K562 (cell line): ENCODE data around the gene CLIP1. TPM values are rescaled to one million over a fixed set of nuclear protein-coding genes. Genes with fewer than 3 reads are reported as not detected.
"Not testable (repeated sequence)": the region's sequence is repeated elsewhere in the genome, so short reads cannot be mapped to it uniquely, and the experiment has no call there.

Experiments used
- ATAC-seq: fragments of 200-7000 bp; cut with Tn5 transposase; 3 replicates; pipeline ENCODE4 v1.9.1; 2020; ENCODE audit warnings: moderate library complexity
- BruUV-seq: library from RNA; stranded (reverse); fragments of 400-500 nt; replicated peaks from 2 replicates; lab custom pipeline; 2021; lab: Mats Ljungman, UMichigan
- CTCF ChIA-PET: fragments of 300-600 bp; formaldehyde crosslinking; extraction: SDS; loops from one replicate; lab custom pipeline; 2021; ENCODE audit warnings: low intra/inter-chr PET ratio; lab: Yijun Ruan, JAX
- POLR2A ChIA-PET: fragments of 300-600, 350-650 bp; sonication (Branson Sonifier 250); formaldehyde crosslinking; extraction: SDS; loops from one replicate; lab custom pipeline; 2021; ENCODE audit warnings: antibody characterized with exemption, inconsistent platforms; lab: Yijun Ruan, JAX
- DNase-seq, 4 experiments: peaks; one replicate each; pipeline versions ENCODE4 v3.0.0 to v3.0.0-alpha.2; 2011 to 2018; ENCODE audit warnings: low spot score in 3 of 4, mixed read lengths in 3 of 4; ENCODE audit errors: extremely low read depth in 1 of 4
- FAIRE-seq: peaks from 2 replicates; lab custom pipeline; 2011; peaks lifted over from hg19 to GRCh38; lab: Jason Lieb, UNC
- H2AFZ ChIP-seq: 2 replicates; pipeline ENCODE4 v1.6.0; 2011; ENCODE audit warnings: low read depth, low read length, control low read depth, inconsistent platforms
- H3K27ac ChIP-seq: fragments of 200-600 bp; 3 replicates; pipeline ENCODE4 v1.8.0; 2011; ENCODE audit warnings: low read depth, mild to moderate bottlenecking, control low read depth, inconsistent platforms, low read length, moderate library complexity, mixed read lengths; ENCODE audit errors: extremely low read depth
- H3K27me3 ChIP-seq, 2 experiments: fragments of 300-600 bp in 1 of 2; 2 replicates in 1 of 2; 3 replicates in 1 of 2; pipeline versions ENCODE4 v1.6.0 to v1.8.0; 2011; ENCODE audit warnings: inconsistent platforms in 2 of 2, low read length in 2 of 2, mild to moderate bottlenecking in 1 of 2, mixed read lengths in 1 of 2, moderate library complexity in 1 of 2; ENCODE audit not compliant: control insufficient read depth in 2 of 2, insufficient read depth in 2 of 2
- H3K36me3 ChIP-seq: fragments of 300-600 bp; 3 replicates; pipeline ENCODE4 v1.8.0; 2011; ENCODE audit warnings: mild to moderate bottlenecking, low read length, inconsistent platforms; ENCODE audit not compliant: control insufficient read depth, insufficient read depth
- H3K4me1 ChIP-seq, 2 experiments: fragments of 200-600 bp in 1 of 2; replicated peaks in 1 of 2; 2 replicates in 1 of 2; 3 replicates in 1 of 2; pipeline versions ENCODE4 v1.5.1 to v1.8.0; 2011; ENCODE audit warnings: inconsistent platforms in 2 of 2, low read length in 2 of 2, mild to moderate bottlenecking in 1 of 2, mixed read lengths in 1 of 2, moderate library complexity in 1 of 2; ENCODE audit not compliant: control insufficient read depth in 2 of 2, insufficient read depth in 2 of 2
- H3K4me2 ChIP-seq: 2 replicates; pipeline ENCODE4 v1.6.1; 2011; ENCODE audit warnings: low read length, control low read depth, inconsistent platforms, mixed read lengths; ENCODE audit not compliant: insufficient read depth
- H3K4me3 ChIP-seq: fragments of 200-600 bp; sonication (generic), shearing (Covaris generic); 2 replicates; pipeline ENCODE4 v1.5.1; 2016; ENCODE audit warnings: control low read depth, inconsistent platforms
- H3K79me2 ChIP-seq: fragments of 200-600 bp; 3 replicates; pipeline ENCODE4 v1.8.0; 2011; ENCODE audit warnings: low read length, inconsistent platforms; ENCODE audit not compliant: control insufficient read depth, insufficient read depth
- H3K9ac ChIP-seq, 2 experiments: 2 replicates each; pipeline versions ENCODE4 v1.6.0 to v1.6.1; 2011; ENCODE audit warnings: low read depth in 2 of 2, low read length in 2 of 2, control low read depth in 1 of 2, inconsistent platforms in 1 of 2, mild to moderate bottlenecking in 1 of 2, mixed read lengths in 1 of 2; ENCODE audit not compliant: insufficient read depth in 1 of 2
- H3K9me1 ChIP-seq: one replicate; pipeline ENCODE4 v1.6.0; 2011; ENCODE audit warnings: inconsistent platforms, mild to moderate bottlenecking, low read length, moderate library complexity; ENCODE audit not compliant: control insufficient read depth, insufficient read depth
- H3K9me3 ChIP-seq: replicated peaks from 2 replicates; pipeline ENCODE4 v1.5.1; 2011; ENCODE audit warnings: low read depth, low read length, inconsistent platforms; ENCODE audit not compliant: control insufficient read depth, insufficient read depth
- H4K20me1 ChIP-seq: replicated peaks from 2 replicates; pipeline ENCODE4 v1.6.1; 2011; ENCODE audit warnings: low read length, inconsistent platforms, mixed read lengths; ENCODE audit not compliant: control insufficient read depth, insufficient read depth
- CBFA2T3 ChIP-seq: fragments of 450-650 bp; IDR thresholded peaks from 2 replicates; pipeline ENCODE4 v1.6.1; 2017
- EP400 ChIP-seq: fragments of 450-650 bp; IDR thresholded peaks from 2 replicates; pipeline ENCODE4 v1.6.1; 2017; ENCODE audit warnings: antibody characterized with exemption, mild to moderate bottlenecking, moderate library complexity
- FOXK1 ChIP-seq: sonication (generic); formaldehyde crosslinking; IDR thresholded peaks from 2 replicates; pipeline ENCODE4 v1.8.0; 2022; ENCODE audit warnings: missing genetic modification reagents, mild to moderate bottlenecking, borderline replicate concordance
- MEF2D ChIP-seq: conservative IDR thresholded peaks from 2 replicates; pipeline ENCODE4 v1.6.1; 2016; ENCODE audit warnings: low read depth, missing genetic modification characterization, missing compliant biosample characterization
- PTRF ChIP-seq: fragments of 450-650 bp; IDR thresholded peaks from 2 replicates; pipeline ENCODE4 v1.6.1; 2016; ENCODE audit warnings: mild to moderate bottlenecking, missing genetic modification characterization, missing compliant biosample characterization
- SRF ChIP-seq, 2 experiments: fragments of 250-450, 450-650 bp in 1 of 2; sonication (Bioruptor Pico) in 1 of 2; sonication (generic) in 1 of 2; formaldehyde crosslinking; IDR thresholded peaks; 2 replicates each; pipeline versions ENCODE4 v1.5.0 to v1.5.1; 2020 to 2022; ENCODE audit warnings: mild to moderate bottlenecking in 1 of 2, missing genetic modification reagents in 1 of 2
- ZNF384 ChIP-seq: IDR thresholded peaks from 2 replicates; pipeline ENCODE4 v1.6.1; 2012; ENCODE audit warnings: low read depth, low read length, improper control_type of control experiment
- WGBS: fragments of 100-300 bp; shearing (Covaris generic); methylation state at CpG from one replicate; pipeline ENCODE4 v1.1.6; 2016; ENCODE audit warnings: low coverage, mixed read lengths; ENCODE audit not compliant: insufficient coverage; ENCODE audit errors: missing lambda C conversion rate; 5-methylcytosine and 5-hydroxymethylcytosine counted together
- in situ Hi-C: fragments of 300-500 bp; cut with MboI; formaldehyde crosslinking; loops from 4 replicates; pipeline ENCODE4 v1.15.0; 2018; ENCODE audit warnings: inconsistent platforms, mixed read lengths
- intact Hi-C: fragments of 100-400 bp; cut with micrococcal nuclease; formaldehyde crosslinking; loops from 2 replicates; pipeline ENCODE4 v1.14.2; 2022
- polyA plus RNA-seq, 8 experiments: library from polyadenylated mRNA; depleted of rRNA in 4 of 8; stranded (reverse) in 5 of 8; unstranded in 3 of 8; fragments of >200 nt; fragmentation: Nextera tagmentation in 2 of 8; fragmentation: Illumina TruSeq in 1 of 8; extraction: Ambion mirVana in 2 of 8; extraction: Trizol in 1 of 8; gene quantifications; 2 replicates each; pipeline versions ENCODE4 v1.2.1 to v1.2.3, GENCODE V29; 2011 to 2014; ENCODE audit warnings: inconsistent platforms in 1 of 8, missing spikeins in 1 of 8
- total RNA-seq, 7 experiments: library from RNA; depleted of rRNA in 6 of 7; stranded (reverse); fragments of >200 nt in 6 of 7; fragmentation: Illumina TruSeq in 2 of 7; extraction: Trizol in 2 of 7; gene quantifications; 2 replicates each; pipeline versions ENCODE4 v1.2.1 to v1.2.3, GENCODE V29; 2011 to 2021; ENCODE audit warnings: low replicate concordance in 1 of 7
- TF ChIP-seq, protein P1 (sequence below): sonication (generic); formaldehyde crosslinking; IDR thresholded peaks from 2 replicates; pipeline ENCODE4 v1.8.0; 2022; ENCODE audit warnings: missing genetic modification reagents, mild to moderate bottlenecking, borderline replicate concordance
- TF ChIP-seq, protein P2 (sequence below): fragments of 450-650 bp; formaldehyde crosslinking; IDR thresholded peaks from 2 replicates; pipeline ENCODE4 v1.4.0; 2020; ENCODE audit warnings: mild to moderate bottlenecking, mixed read lengths
- TF ChIP-seq, protein P3 (sequence below), 2 experiments: fragments of 450-650 bp in 1 of 2; sonication (generic) in 1 of 2; formaldehyde crosslinking in 1 of 2; IDR thresholded peaks in 1 of 2; conservative IDR thresholded peaks in 1 of 2; 2 replicates each; pipeline versions ENCODE4 v1.6.1 to v1.8.1; 2016 to 2023; ENCODE audit warnings: mild to moderate bottlenecking in 2 of 2, moderate library complexity in 2 of 2, inconsistent platforms in 1 of 2, missing genetic modification reagents in 1 of 2

The CLIP1 gene
- total and polyA plus RNA-seq, 9 of the 15 experiments (the other 6 are each of a cell fraction or from before 2014, with no cell fraction given), result 5.8 to 33.9 (median 27.6) TPM

DNA sequence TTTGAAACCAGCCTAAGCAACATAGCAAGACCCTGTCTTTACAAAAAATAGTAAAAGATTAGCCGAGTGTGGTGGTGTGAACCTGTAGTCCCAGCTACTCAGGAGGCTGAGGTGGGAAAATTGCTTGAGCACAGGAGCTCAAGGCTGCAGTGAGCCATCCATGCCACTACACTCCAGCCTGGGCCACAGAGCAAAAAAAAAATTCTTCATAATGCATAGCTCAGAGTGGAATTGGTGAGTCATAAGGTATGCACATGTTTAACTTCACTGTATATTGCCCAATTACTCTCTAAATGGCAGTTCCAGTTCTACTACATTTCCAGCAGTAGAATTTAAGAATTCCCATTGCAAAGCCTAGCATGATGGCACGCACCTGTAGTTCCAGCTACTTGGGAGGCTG is 26.8 kb upstream of the CLIP1 start (continued):
- TF ChIP-seq, protein P1, sequence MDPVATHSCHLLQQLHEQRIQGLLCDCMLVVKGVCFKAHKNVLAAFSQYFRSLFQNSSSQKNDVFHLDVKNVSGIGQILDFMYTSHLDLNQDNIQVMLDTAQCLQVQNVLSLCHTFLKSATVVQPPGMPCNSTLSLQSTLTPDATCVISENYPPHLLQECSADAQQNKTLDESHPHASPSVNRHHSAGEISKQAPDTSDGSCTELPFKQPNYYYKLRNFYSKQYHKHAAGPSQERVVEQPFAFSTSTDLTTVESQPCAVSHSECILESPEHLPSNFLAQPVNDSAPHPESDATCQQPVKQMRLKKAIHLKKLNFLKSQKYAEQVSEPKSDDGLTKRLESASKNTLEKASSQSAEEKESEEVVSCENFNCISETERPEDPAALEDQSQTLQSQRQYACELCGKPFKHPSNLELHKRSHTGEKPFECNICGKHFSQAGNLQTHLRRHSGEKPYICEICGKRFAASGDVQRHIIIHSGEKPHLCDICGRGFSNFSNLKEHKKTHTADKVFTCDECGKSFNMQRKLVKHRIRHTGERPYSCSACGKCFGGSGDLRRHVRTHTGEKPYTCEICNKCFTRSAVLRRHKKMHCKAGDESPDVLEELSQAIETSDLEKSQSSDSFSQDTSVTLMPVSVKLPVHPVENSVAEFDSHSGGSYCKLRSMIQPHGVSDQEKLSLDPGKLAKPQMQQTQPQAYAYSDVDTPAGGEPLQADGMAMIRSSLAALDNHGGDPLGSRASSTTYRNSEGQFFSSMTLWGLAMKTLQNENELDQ (CRISPR knock-in tag), result no peak
- no peak for TF ChIP-seq CBFA2T3
- TF ChIP-seq ZNF384, result peak; percentile 52; the same call in 1 of the 2 replicates
- TF ChIP-seq MEF2D (tag), result no peak
- TF ChIP-seq, protein P2, sequence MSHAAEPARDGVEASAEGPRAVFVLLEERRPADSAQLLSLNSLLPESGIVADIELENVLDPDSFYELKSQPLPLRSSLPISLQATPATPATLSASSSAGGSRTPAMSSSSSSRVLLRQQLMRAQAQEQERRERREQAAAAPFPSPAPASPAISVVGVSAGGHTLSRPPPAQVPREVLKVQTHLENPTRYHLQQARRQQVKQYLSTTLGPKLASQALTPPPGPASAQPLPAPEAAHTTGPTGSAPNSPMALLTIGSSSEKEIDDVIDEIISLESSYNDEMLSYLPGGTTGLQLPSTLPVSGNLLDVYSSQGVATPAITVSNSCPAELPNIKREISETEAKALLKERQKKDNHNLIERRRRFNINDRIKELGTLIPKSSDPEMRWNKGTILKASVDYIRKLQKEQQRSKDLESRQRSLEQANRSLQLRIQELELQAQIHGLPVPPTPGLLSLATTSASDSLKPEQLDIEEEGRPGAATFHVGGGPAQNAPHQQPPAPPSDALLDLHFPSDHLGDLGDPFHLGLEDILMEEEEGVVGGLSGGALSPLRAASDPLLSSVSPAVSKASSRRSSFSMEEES (CRISPR knock-in tag), result no peak
- TF ChIP-seq PTRF (tag), result no peak
- TF ChIP-seq FOXK1 (CRISPR knock-in tag), result no peak
- no peak for TF ChIP-seq SRF (CRISPR knock-in tag; IDR thresholded peaks at IDR 0.05)
- no peak for TF ChIP-seq EP400
- TF ChIP-seq, protein P3, sequence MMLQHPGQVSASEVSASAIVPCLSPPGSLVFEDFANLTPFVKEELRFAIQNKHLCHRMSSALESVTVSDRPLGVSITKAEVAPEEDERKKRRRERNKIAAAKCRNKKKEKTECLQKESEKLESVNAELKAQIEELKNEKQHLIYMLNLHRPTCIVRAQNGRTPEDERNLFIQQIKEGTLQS (IDR thresholded peaks at IDR 0.05), result peak; percentile 75
- TF ChIP-seq, protein P3 (CRISPR knock-in tag; conservative IDR thresholded peaks at IDR 0.05), result 0 out of 2 replicates have a peak, but pooled peaks have one; percentile 49

DNA sequence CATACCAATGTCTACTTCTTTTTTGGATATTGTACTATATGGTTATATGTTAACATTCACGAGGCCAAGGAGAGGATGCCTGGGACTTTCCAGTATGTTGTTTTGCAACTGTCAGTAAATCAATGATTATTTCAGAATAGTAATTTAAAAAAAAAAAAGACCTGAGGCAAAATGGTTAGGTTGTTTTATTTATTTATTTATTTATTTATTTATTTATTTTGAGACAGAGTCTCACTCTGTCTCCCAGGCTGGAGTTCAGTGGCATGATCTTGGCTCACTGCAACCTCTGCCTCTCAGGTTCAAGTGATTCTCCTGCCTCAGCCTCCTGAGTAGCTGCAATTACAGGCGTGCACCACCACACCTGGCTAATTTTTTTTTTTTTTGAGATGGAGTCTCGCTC is 25.4 kb upstream of the CLIP1 start:
- H3K9me1 ChIP-seq, BruUV-seq, H3K4me3 ChIP-seq, H3K9ac ChIP-seq, CTCF ChIA-PET, H3K27me3 ChIP-seq, H4K20me1 ChIP-seq, H3K4me1 ChIP-seq, H3K36me3 ChIP-seq, H2AFZ ChIP-seq, DNase-seq, H3K4me2 ChIP-seq, in situ Hi-C loops, FAIRE-seq, intact Hi-C loops, H3K27ac ChIP-seq, H3K79me2 ChIP-seq, H3K9me3 ChIP-seq: not testable (repeated sequence)
- WGBS, result 82% methylated on average over 2 of the region's 3 CpGs
- peak; percentile 25; the same call in 1 of the 3 replicates for ATAC-seq
- POLR2A ChIA-PET, result interaction anchor here (0.7 to 1.4 kb wide), 4 partner anchors 21 to 138 kb away, joined by 3 to 4 read pairs (median 3); no protein-coding TSS in a partner anchor
